K562 (cell line): Measurements from ENCODE around the gene KCNK7. TPM values are rescaled to one million over a fixed set of nuclear protein-coding genes. Genes with fewer than 3 reads are reported as not detected.

Source experiments
- ATAC-seq: fragments of 200-7000 bp; cut with Tn5 transposase; 3 replicates; pipeline ENCODE4 v1.9.1; 2020; ENCODE audit warnings: moderate library complexity
- BruUV-seq: library from RNA; stranded (reverse); fragments of 400-500 nt; replicated peaks from 2 replicates; lab custom pipeline; 2021; lab: Mats Ljungman, UMichigan
- CTCF ChIA-PET: fragments of 300-600 bp; formaldehyde crosslinking; extraction: SDS; loops from one replicate; lab custom pipeline; 2021; ENCODE audit warnings: low intra/inter-chr PET ratio; lab: Yijun Ruan, JAX
- POLR2A ChIA-PET: fragments of 300-600, 350-650 bp; sonication (Branson Sonifier 250); formaldehyde crosslinking; extraction: SDS; loops from one replicate; lab custom pipeline; 2021; ENCODE audit warnings: antibody characterized with exemption, inconsistent platforms; lab: Yijun Ruan, JAX
- DNase-seq, 4 experiments: peaks; one replicate each; pipeline versions ENCODE4 v3.0.0 to v3.0.0-alpha.2; 2011 to 2018; ENCODE audit warnings: low spot score in 3 of 4, mixed read lengths in 3 of 4; ENCODE audit errors: extremely low read depth in 1 of 4
- FAIRE-seq: peaks from 2 replicates; lab custom pipeline; 2011; peaks lifted over from hg19 to GRCh38; lab: Jason Lieb, UNC
- H2AFZ ChIP-seq: 2 replicates; pipeline ENCODE4 v1.6.0; 2011; ENCODE audit warnings: low read depth, low read length, control low read depth, inconsistent platforms
- H3K27ac ChIP-seq: fragments of 200-600 bp; 3 replicates; pipeline ENCODE4 v1.8.0; 2011; ENCODE audit warnings: low read depth, mild to moderate bottlenecking, control low read depth, inconsistent platforms, low read length, moderate library complexity, mixed read lengths; ENCODE audit errors: extremely low read depth
- H3K27me3 ChIP-seq, 2 experiments: fragments of 300-600 bp in 1 of 2; 2 replicates in 1 of 2; 3 replicates in 1 of 2; pipeline versions ENCODE4 v1.6.0 to v1.8.0; 2011; ENCODE audit warnings: inconsistent platforms in 2 of 2, low read length in 2 of 2, mild to moderate bottlenecking in 1 of 2, mixed read lengths in 1 of 2, moderate library complexity in 1 of 2; ENCODE audit not compliant: control insufficient read depth in 2 of 2, insufficient read depth in 2 of 2
- H3K36me3 ChIP-seq: fragments of 300-600 bp; 3 replicates; pipeline ENCODE4 v1.8.0; 2011; ENCODE audit warnings: mild to moderate bottlenecking, low read length, inconsistent platforms; ENCODE audit not compliant: control insufficient read depth, insufficient read depth
- H3K4me1 ChIP-seq, 2 experiments: fragments of 200-600 bp in 1 of 2; replicated peaks in 1 of 2; 2 replicates in 1 of 2; 3 replicates in 1 of 2; pipeline versions ENCODE4 v1.5.1 to v1.8.0; 2011; ENCODE audit warnings: inconsistent platforms in 2 of 2, low read length in 2 of 2, mild to moderate bottlenecking in 1 of 2, mixed read lengths in 1 of 2, moderate library complexity in 1 of 2; ENCODE audit not compliant: control insufficient read depth in 2 of 2, insufficient read depth in 2 of 2
- H3K4me2 ChIP-seq: 2 replicates; pipeline ENCODE4 v1.6.1; 2011; ENCODE audit warnings: low read length, control low read depth, inconsistent platforms, mixed read lengths; ENCODE audit not compliant: insufficient read depth
- H3K4me3 ChIP-seq: fragments of 200-600 bp; sonication (generic), shearing (Covaris generic); 2 replicates; pipeline ENCODE4 v1.5.1; 2016; ENCODE audit warnings: control low read depth, inconsistent platforms
- H3K79me2 ChIP-seq: fragments of 200-600 bp; 3 replicates; pipeline ENCODE4 v1.8.0; 2011; ENCODE audit warnings: low read length, inconsistent platforms; ENCODE audit not compliant: control insufficient read depth, insufficient read depth
- H3K9ac ChIP-seq, 2 experiments: 2 replicates each; pipeline versions ENCODE4 v1.6.0 to v1.6.1; 2011; ENCODE audit warnings: low read depth in 2 of 2, low read length in 2 of 2, control low read depth in 1 of 2, inconsistent platforms in 1 of 2, mild to moderate bottlenecking in 1 of 2, mixed read lengths in 1 of 2; ENCODE audit not compliant: insufficient read depth in 1 of 2
- H3K9me1 ChIP-seq: one replicate; pipeline ENCODE4 v1.6.0; 2011; ENCODE audit warnings: inconsistent platforms, mild to moderate bottlenecking, low read length, moderate library complexity; ENCODE audit not compliant: control insufficient read depth, insufficient read depth
- H3K9me3 ChIP-seq: replicated peaks from 2 replicates; pipeline ENCODE4 v1.5.1; 2011; ENCODE audit warnings: low read depth, low read length, inconsistent platforms; ENCODE audit not compliant: control insufficient read depth, insufficient read depth
- H4K20me1 ChIP-seq: replicated peaks from 2 replicates; pipeline ENCODE4 v1.6.1; 2011; ENCODE audit warnings: low read length, inconsistent platforms, mixed read lengths; ENCODE audit not compliant: control insufficient read depth, insufficient read depth
- CBFB ChIP-seq: sonication (generic); formaldehyde crosslinking; IDR thresholded peaks from 2 replicates; pipeline ENCODE4 v1.4.0; 2020; ENCODE audit warnings: mild to moderate bottlenecking, missing genetic modification reagents
- ELF2 ChIP-seq: fragments of 250-450 bp; sonication (Bioruptor Pico); IDR thresholded peaks from 2 replicates; pipeline ENCODE4 v1.5.0; 2021; ENCODE audit warnings: mild to moderate bottlenecking
- FUS ChIP-seq: fragments of 200-400 bp; formaldehyde crosslinking; optimal IDR thresholded peaks from 2 replicates; pipeline ENCODE3; 2017; ENCODE audit warnings: low read depth, low read length
- IRF2 ChIP-seq: sonication (generic); formaldehyde crosslinking; IDR thresholded peaks from 2 replicates; pipeline ENCODE4 v1.8.1; 2022; ENCODE audit warnings: mild to moderate bottlenecking, missing genetic modification reagents
- JUND ChIP-seq, 2 experiments: IDR thresholded peaks; 2 replicates in 1 of 2; 3 replicates in 1 of 2; pipeline ENCODE4 v1.6.1; 2011; ENCODE audit warnings: borderline replicate concordance in 2 of 2, low read depth in 2 of 2, low read length in 2 of 2, improper control_type of control experiment in 1 of 2, missing biosample characterization in 1 of 2, missing genetic modification characterization in 1 of 2, missing genetic modification reagents in 1 of 2
- KLF6 ChIP-seq: fragments of 250-450 bp; sonication (Bioruptor Pico); IDR thresholded peaks from 2 replicates; pipeline ENCODE4 v1.4.0; 2020; ENCODE audit warnings: mild to moderate bottlenecking, moderate library complexity, borderline replicate concordance
- MCM3 ChIP-seq: fragments of 450-650 bp; IDR thresholded peaks from 2 replicates; pipeline ENCODE4 v1.6.1; 2016
- SREBF2 ChIP-seq: sonication (generic); formaldehyde crosslinking; IDR thresholded peaks from 2 replicates; pipeline ENCODE4 v1.4.0; 2020; ENCODE audit warnings: mild to moderate bottlenecking, missing genetic modification reagents
- ZKSCAN8 ChIP-seq: fragments of 200-800 bp; sonication (Bioruptor generic); IDR thresholded peaks from 2 replicates; pipeline ENCODE4 v1.6.1; 2016; ENCODE audit warnings: missing genetic modification characterization, missing compliant biosample characterization
- ZNF668 ChIP-seq: fragments of 250-450 bp; sonication (Bioruptor Pico); IDR thresholded peaks from 2 replicates; pipeline ENCODE4 v1.8.0; 2022; ENCODE audit warnings: mild to moderate bottlenecking, inconsistent platforms
- WGBS: fragments of 100-300 bp; shearing (Covaris generic); methylation state at CpG from one replicate; pipeline ENCODE4 v1.1.6; 2016; ENCODE audit warnings: low coverage, mixed read lengths; ENCODE audit not compliant: insufficient coverage; ENCODE audit errors: missing lambda C conversion rate; 5-methylcytosine and 5-hydroxymethylcytosine counted together
- in situ Hi-C: fragments of 300-500 bp; cut with MboI; formaldehyde crosslinking; loops from 4 replicates; pipeline ENCODE4 v1.15.0; 2018; ENCODE audit warnings: inconsistent platforms, mixed read lengths
- intact Hi-C: fragments of 100-400 bp; cut with micrococcal nuclease; formaldehyde crosslinking; loops from 2 replicates; pipeline ENCODE4 v1.14.2; 2022
- polyA plus RNA-seq, 8 experiments: library from polyadenylated mRNA; depleted of rRNA in 4 of 8; stranded (reverse) in 5 of 8; unstranded in 3 of 8; fragments of >200 nt; fragmentation: Nextera tagmentation in 2 of 8; fragmentation: Illumina TruSeq in 1 of 8; extraction: Ambion mirVana in 2 of 8; extraction: Trizol in 1 of 8; gene quantifications; 2 replicates each; pipeline versions ENCODE4 v1.2.1 to v1.2.3, GENCODE V29; 2011 to 2014; ENCODE audit warnings: inconsistent platforms in 1 of 8, missing spikeins in 1 of 8
- total RNA-seq, 7 experiments: library from RNA; depleted of rRNA in 6 of 7; stranded (reverse); fragments of >200 nt in 6 of 7; fragmentation: Illumina TruSeq in 2 of 7; extraction: Trizol in 2 of 7; gene quantifications; 2 replicates each; pipeline versions ENCODE4 v1.2.1 to v1.2.3, GENCODE V29; 2011 to 2021; ENCODE audit warnings: low replicate concordance in 1 of 7
- TF ChIP-seq, protein P1 (sequence below): fragments of 450-650 bp; IDR thresholded peaks from 2 replicates; pipeline ENCODE4 v1.6.1; 2016; ENCODE audit warnings: borderline replicate concordance
- TF ChIP-seq, protein P2 (sequence below): IDR thresholded peaks from 3 replicates; pipeline ENCODE4 v1.6.1; 2011; ENCODE audit warnings: borderline replicate concordance, mild to moderate bottlenecking; ENCODE audit not compliant: insufficient read length, insufficient read depth
- TF ChIP-seq, protein P3 (sequence below): fragments of 250-450 bp; sonication (Bioruptor Pico); IDR thresholded peaks from 2 replicates; pipeline ENCODE4 v1.5.1; 2021; ENCODE audit warnings: mild to moderate bottlenecking
- TF ChIP-seq, protein P4 (sequence below): fragments of 200-800 bp; sonication (Bioruptor generic); IDR thresholded peaks from 2 replicates; pipeline ENCODE4 v1.6.1; 2017; ENCODE audit warnings: missing genetic modification characterization, missing compliant biosample characterization

Gene KCNK7
- total and polyA plus RNA-seq, 9 of the 15 experiments (the other 6 are each of a cell fraction or from before 2014, with no cell fraction given) = 0.07 to 0.40 TPM; not detected in 7

DNA sequence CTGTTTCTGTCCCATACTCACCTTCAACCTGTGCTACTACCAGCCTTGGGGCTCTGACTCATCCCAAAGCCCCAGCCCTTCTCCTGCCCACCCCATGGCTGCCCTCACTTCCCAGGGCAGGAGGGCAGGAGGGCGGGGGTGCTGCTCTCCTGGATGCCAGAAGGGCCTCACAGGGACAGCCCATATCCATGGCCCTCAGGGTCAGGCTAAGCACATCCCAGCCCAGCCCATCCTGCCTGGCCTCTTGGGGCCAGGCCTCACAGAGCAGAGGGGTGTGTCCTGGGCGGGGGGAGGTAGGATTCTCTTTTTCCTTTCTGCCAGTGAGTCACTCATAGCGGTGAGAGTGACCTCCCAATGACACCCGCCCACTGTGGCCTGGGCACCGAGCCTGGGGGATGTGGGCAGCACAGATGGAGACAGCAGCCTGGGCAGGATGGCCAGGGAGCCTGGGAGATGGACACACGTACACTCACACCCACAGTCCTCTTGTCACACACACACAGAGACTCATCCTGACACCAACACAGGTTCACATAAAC lies 39.8 kb downstream of the KCNK7 start:
- H3K27ac ChIP-seq = no peak overlapping the region
- H3K9ac ChIP-seq = peak overlapping the region in 1 of 2 experiments; percentile 53; a peak in 2 of 4 replicates
- H2AFZ ChIP-seq = no peak overlapping the region
- in situ Hi-C loops (no loop called here), intact Hi-C loops (no loop called here)
- 0 out of 2 replicates have a peak, but pooled peaks cover 8% of the 10 kb centered on the region for H4K20me1 ChIP-seq
- H3K9me3 ChIP-seq = no peaks in the 10 kb centered on the region
- H3K36me3 ChIP-seq = no peaks in the 10 kb centered on the region
- no peak for ATAC-seq
- H3K4me3 ChIP-seq = no peak overlapping the region
- CTCF ChIA-PET = no interaction called here
- H3K4me1 ChIP-seq = peaks cover 73 to 92% of the 10 kb centered on the region in 2 experiments
- DNase-seq = peak in 3 of 4 experiments; percentile 54 to 71 (median 57)
- H3K27me3 ChIP-seq = no peaks in the 10 kb centered on the region
- H3K9me1 ChIP-seq = no peaks in the 10 kb centered on the region
- FAIRE-seq = no peak
- no peak overlapping the region for H3K4me2 ChIP-seq
- WGBS = 14% methylated on average over 1 of the region's 6 CpGs
- no TSS peak for BruUV-seq
- H3K79me2 ChIP-seq = no peaks in the 10 kb centered on the region
- POLR2A ChIA-PET = interaction anchor here (1.2 kb wide), 1 partner anchor 56 kb away, joined by 3 read pairs; no protein-coding TSS in a partner anchor
- TF ChIP-seq, protein P1, sequence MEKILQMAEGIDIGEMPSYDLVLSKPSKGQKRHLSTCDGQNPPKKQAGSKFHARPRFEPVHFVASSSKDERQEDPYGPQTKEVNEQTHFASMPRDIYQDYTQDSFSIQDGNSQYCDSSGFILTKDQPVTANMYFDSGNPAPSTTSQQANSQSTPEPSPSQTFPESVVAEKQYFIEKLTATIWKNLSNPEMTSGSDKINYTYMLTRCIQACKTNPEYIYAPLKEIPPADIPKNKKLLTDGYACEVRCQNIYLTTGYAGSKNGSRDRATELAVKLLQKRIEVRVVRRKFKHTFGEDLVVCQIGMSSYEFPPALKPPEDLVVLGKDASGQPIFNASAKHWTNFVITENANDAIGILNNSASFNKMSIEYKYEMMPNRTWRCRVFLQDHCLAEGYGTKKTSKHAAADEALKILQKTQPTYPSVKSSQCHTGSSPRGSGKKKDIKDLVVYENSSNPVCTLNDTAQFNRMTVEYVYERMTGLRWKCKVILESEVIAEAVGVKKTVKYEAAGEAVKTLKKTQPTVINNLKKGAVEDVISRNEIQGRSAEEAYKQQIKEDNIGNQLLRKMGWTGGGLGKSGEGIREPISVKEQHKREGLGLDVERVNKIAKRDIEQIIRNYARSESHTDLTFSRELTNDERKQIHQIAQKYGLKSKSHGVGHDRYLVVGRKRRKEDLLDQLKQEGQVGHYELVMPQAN = no peak
- no peak for TF ChIP-seq MCM3
- no peak for TF ChIP-seq FUS
- TF ChIP-seq, protein P2, sequence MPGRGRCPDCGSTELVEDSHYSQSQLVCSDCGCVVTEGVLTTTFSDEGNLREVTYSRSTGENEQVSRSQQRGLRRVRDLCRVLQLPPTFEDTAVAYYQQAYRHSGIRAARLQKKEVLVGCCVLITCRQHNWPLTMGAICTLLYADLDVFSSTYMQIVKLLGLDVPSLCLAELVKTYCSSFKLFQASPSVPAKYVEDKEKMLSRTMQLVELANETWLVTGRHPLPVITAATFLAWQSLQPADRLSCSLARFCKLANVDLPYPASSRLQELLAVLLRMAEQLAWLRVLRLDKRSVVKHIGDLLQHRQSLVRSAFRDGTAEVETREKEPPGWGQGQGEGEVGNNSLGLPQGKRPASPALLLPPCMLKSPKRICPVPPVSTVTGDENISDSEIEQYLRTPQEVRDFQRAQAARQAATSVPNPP = no peak
- TF ChIP-seq, protein P3, sequence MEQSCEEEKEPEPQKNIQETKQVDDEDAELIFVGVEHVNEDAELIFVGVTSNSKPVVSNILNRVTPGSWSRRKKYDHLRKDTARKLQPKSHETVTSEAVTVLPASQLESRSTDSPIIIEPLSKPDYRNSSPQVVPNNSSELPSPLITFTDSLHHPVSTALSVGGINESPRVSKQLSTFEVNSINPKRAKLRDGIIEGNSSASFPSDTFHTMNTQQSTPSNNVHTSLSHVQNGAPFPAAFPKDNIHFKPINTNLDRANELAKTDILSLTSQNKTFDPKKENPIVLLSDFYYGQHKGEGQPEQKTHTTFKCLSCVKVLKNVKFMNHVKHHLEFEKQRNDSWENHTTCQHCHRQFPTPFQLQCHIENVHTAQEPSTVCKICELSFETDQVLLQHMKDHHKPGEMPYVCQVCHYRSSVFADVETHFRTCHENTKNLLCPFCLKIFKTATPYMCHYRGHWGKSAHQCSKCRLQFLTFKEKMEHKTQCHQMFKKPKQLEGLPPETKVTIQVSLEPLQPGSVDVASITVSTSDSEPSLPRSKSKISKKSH (CRISPR knock-in tag) = no peak
- TF ChIP-seq ELF2 (CRISPR knock-in tag) = no peak
- TF ChIP-seq ZKSCAN8 (CRISPR knock-in tag) = no peak
- TF ChIP-seq JUND (IDR thresholded peaks at IDR 0.05; ENCODE audit: borderline replicate concordance, low read depth, low read length) = peak; percentile 26; the same call in 1 of the 2 replicates
- no peak for TF ChIP-seq JUND (tag; IDR thresholded peaks at IDR 0.05; ENCODE audit: borderline replicate concordance, low read depth, low read length)
- peak; percentile 64; the same call in 1 of the 2 replicates for TF ChIP-seq CBFB
- TF ChIP-seq KLF6 (CRISPR knock-in tag) = no peak
- TF ChIP-seq, protein P4, sequence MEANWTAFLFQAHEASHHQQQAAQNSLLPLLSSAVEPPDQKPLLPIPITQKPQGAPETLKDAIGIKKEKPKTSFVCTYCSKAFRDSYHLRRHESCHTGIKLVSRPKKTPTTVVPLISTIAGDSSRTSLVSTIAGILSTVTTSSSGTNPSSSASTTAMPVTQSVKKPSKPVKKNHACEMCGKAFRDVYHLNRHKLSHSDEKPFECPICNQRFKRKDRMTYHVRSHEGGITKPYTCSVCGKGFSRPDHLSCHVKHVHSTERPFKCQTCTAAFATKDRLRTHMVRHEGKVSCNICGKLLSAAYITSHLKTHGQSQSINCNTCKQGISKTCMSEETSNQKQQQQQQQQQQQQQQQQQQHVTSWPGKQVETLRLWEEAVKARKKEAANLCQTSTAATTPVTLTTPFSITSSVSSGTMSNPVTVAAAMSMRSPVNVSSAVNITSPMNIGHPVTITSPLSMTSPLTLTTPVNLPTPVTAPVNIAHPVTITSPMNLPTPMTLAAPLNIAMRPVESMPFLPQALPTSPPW = 0 out of 2 replicates have a peak, but pooled peaks have one; percentile 36
- peak; percentile 29; the same call in 1 of the 2 replicates for TF ChIP-seq IRF2 (CRISPR knock-in tag)
- no peak for TF ChIP-seq ZNF668
- TF ChIP-seq SREBF2 = no peak
